T-cell (primary cell): ENCODE data around the gene SORL1. TPM values are rescaled to one million over a fixed set of nuclear protein-coding genes. Genes with fewer than 3 reads are reported as not detected.
"Not testable (repeated sequence)": the region's sequence is repeated elsewhere in the genome, so short reads cannot be mapped to it uniquely, and the experiment has no call there.

Source experiments
- ATAC-seq, 4 experiments: fragments of 200-7000 bp in 3 of 4; fragments of 150-1000 bp in 1 of 4; cut with Tn5 transposase; replicated peaks in 1 of 4; 1 replicate in 3 of 4; 2 replicates in 1 of 4; pipeline ENCODE4 v1.10.0; 2021; ENCODE audit warnings: moderate library complexity in 3 of 4, mild to moderate bottlenecking in 2 of 4, moderate number of reproducible peaks in 1 of 4
- CTCF ChIA-PET, 2 donors: fragments of 300-600 bp; sonication (Branson Sonifier 250); formaldehyde crosslinking; loops; one replicate each; lab custom pipeline; 2022; ENCODE audit warnings: antibody characterized with exemption in 2 of 2; lab: Charles Lee
- POLR2A ChIA-PET, 2 donors: fragments of 300-600 bp; sonication (Branson Sonifier 250); formaldehyde crosslinking; loops; one replicate each; lab custom pipeline; 2022; ENCODE audit warnings: antibody characterized with exemption in 2 of 2; lab: Charles Lee
- DNase-seq, 35 experiments: peaks; one replicate each; pipeline versions ENCODE4 v3.0.0 to v3.0.0-alpha.2; 2013 to 2023
- H3K27ac ChIP-seq: one replicate; pipeline ENCODE4 v1.5.1; 2013; ENCODE audit warnings: low read length
- H3K27me3 ChIP-seq, 2 experiments: replicated peaks in 1 of 2; 1 replicate in 1 of 2; 2 replicates in 1 of 2; pipeline versions ENCODE4 v1.6.1 to v1.7.0; 2013; ENCODE audit warnings: low read length in 1 of 2, mixed read lengths in 1 of 2; ENCODE audit not compliant: control insufficient read depth in 2 of 2, insufficient read depth in 2 of 2; ENCODE audit errors: extremely low read depth in 1 of 2
- H3K36me3 ChIP-seq, 2 donors: 1 replicate in 1 of 2; 2 replicates in 1 of 2; pipeline versions ENCODE4 v1.6.1 to v1.7.0; 2013; ENCODE audit warnings: low read length in 1 of 2; ENCODE audit not compliant: control insufficient read depth in 2 of 2, insufficient read depth in 1 of 2; ENCODE audit errors: extremely low read depth in 1 of 2
- H3K4me1 ChIP-seq, 2 experiments: 1 replicate in 1 of 2; 2 replicates in 1 of 2; pipeline versions ENCODE4 v1.6.1 to v1.7.0; 2013; ENCODE audit warnings: low read length in 2 of 2, mixed read lengths in 1 of 2; ENCODE audit not compliant: insufficient read depth in 2 of 2, control insufficient read depth in 1 of 2; ENCODE audit errors: extremely low read depth in 1 of 2
- H3K4me3 ChIP-seq, 2 donors: 1 replicate in 1 of 2; 2 replicates in 1 of 2; pipeline versions ENCODE4 v1.5.1 to v1.7.0; 2013; ENCODE audit warnings: mild to moderate bottlenecking in 2 of 2, low read length in 1 of 2, moderate library complexity in 1 of 2; ENCODE audit not compliant: control insufficient read depth in 1 of 2; ENCODE audit errors: extremely low read depth in 1 of 2
- H3K9me3 ChIP-seq: 2 replicates; pipeline ENCODE4 v1.7.0; 2013
- H3K27ac Mint-ChIP-seq, 2 donors: one replicate each; pipeline ENCODE4 v1.8.0; 2020 to 2021; ENCODE audit warnings: mild to moderate bottlenecking in 2 of 2, mixed read lengths in 2 of 2
- H3K27me3 Mint-ChIP-seq, 2 donors: one replicate each; pipeline ENCODE4 v1.8.0; 2021 to 2022; ENCODE audit warnings: mixed read lengths in 2 of 2
- H3K36me3 Mint-ChIP-seq: one replicate; pipeline ENCODE4 v1.8.0; 2021; ENCODE audit warnings: mixed read lengths
- H3K4me1 Mint-ChIP-seq, 3 donors: one replicate each; pipeline ENCODE4 v1.8.0; 2020 to 2022; ENCODE audit warnings: mixed read lengths in 3 of 3, mild to moderate bottlenecking in 1 of 3
- H3K4me3 Mint-ChIP-seq, 3 donors: one replicate each; pipeline ENCODE4 v1.8.0; 2020 to 2022; ENCODE audit warnings: mild to moderate bottlenecking in 3 of 3, mixed read lengths in 3 of 3, moderate library complexity in 3 of 3
- H3K9me3 Mint-ChIP-seq, 3 donors: one replicate each; pipeline ENCODE4 v1.8.0; 2020 to 2022; ENCODE audit warnings: mixed read lengths in 3 of 3
- WGBS: methylation state at CpG from one replicate; pipeline ENCODE4 v1.1.5; 2013; ENCODE audit warnings: missing lambda C conversion rate; ENCODE audit not compliant: insufficient coverage; 5-methylcytosine and 5-hydroxymethylcytosine counted together
- total RNA-seq, 35 experiments: library from RNA in 6 of 35; stranded (reverse) in 6 of 35; fragments of 120-200 nt in 1 of 35; gene quantifications; one replicate each; pipeline versions ENCODE4 v1.2.1 to v1.2.4 and lab custom pipeline; 2013 to 2026

Gene SORL1
- total RNA-seq, 5 donors from 2014 or later (not counting 1 experiment from before 2014, with no cell fraction given): 361 to 422 (median 392) TPM

- Mint-ChIP-seq H3K27me3 (no peaks in the 10 kb centered on the region), H3K4me3 (no peak overlapping the region), H3K36me3 (peaks cover 14% of the 10 kb centered on the region), H3K4me1 (peaks cover 0 to 4% (median 0%) of the 10 kb centered on the region in 3 donors), H3K27ac (no peak overlapping the region), H3K9me3 (no peaks in the 10 kb centered on the region)
- DNase-seq: no peak
- Histone ChIP-seq H3K36me3 (peaks cover 0 to 18% of the 10 kb centered on the region in 2 donors), H3K27ac (no peak overlapping the region), H3K27me3 (no peaks in the 10 kb centered on the region), H3K4me3 (no peak overlapping the region), H3K9me3 (no peaks in the 10 kb centered on the region), H3K4me1 (no peaks in the 10 kb centered on the region)
- no CpG with 5 or more reads among the region's 2 CpGs for WGBS
- ChIA-PET CTCF (no interaction called here), POLR2A (no interaction called here)
- no peak for ATAC-seq
Measured at GRCh38 chr11:121636081-121636799, 184.1 kb downstream of the SORL1 start.

GRCh38 chr11:121636800-121637176, 184.7 kb downstream of the SORL1 start:
- Histone ChIP-seq H3K36me3 (peaks cover 0 to 12% of the 10 kb centered on the region in 2 donors), H3K4me1 (no peaks in the 10 kb centered on the region), H3K9me3 (no peaks in the 10 kb centered on the region), H3K4me3 (no peak overlapping the region), H3K27me3 (no peaks in the 10 kb centered on the region), H3K27ac (no peak overlapping the region)
- no peak for ATAC-seq
- no peaks in the 10 kb centered on the region for H3K27me3 Mint-ChIP-seq
- H3K9me3 Mint-ChIP-seq: no peaks in the 10 kb centered on the region
- WGBS: no CpG with 5 or more reads among the region's 5 CpGs
- ChIA-PET POLR2A (no interaction called here), CTCF (no interaction called here)
- no peak overlapping the region for H3K4me3 Mint-ChIP-seq
- H3K27ac Mint-ChIP-seq: no peak overlapping the region
- no peak for DNase-seq
- H3K4me1 Mint-ChIP-seq: peaks cover 0 to 4% (median 0%) of the 10 kb centered on the region in 3 donors
- peaks cover 14% of the 10 kb centered on the region for H3K36me3 Mint-ChIP-seq

GRCh38 chr11:121637587-121637986, 185.5 kb downstream of the SORL1 start:
- not testable (repeated sequence) for H3K27me3 Mint-ChIP-seq

GRCh38 chr11:121643479-121644186, 191.5 kb downstream of the SORL1 start:
- Histone ChIP-seq H3K36me3 (no peaks in the 10 kb centered on the region), H3K4me3 (no peak overlapping the region), H3K4me1 (no peaks in the 10 kb centered on the region), H3K27me3 (no peaks in the 10 kb centered on the region), H3K9me3 (no peaks in the 10 kb centered on the region), H3K27ac (no peak overlapping the region)
- CTCF ChIA-PET: interaction anchor here in 1 of 2 donors (1.7 kb wide), 1 partner anchor 12 kb away, joined by 5 read pairs; no protein-coding TSS in a partner anchor
- POLR2A ChIA-PET: interaction anchor here in 1 of 2 donors (0.6 kb wide), 1 partner anchor 251 kb away, joined by 7 read pairs; no protein-coding TSS in a partner anchor
- Mint-ChIP-seq H3K36me3 (no peaks in the 10 kb centered on the region), H3K27me3 (no peaks in the 10 kb centered on the region), H3K4me3 (no peak overlapping the region), H3K27ac (no peak overlapping the region), H3K9me3 (no peaks in the 10 kb centered on the region), H3K4me1 (peaks cover 1 to 2% (median 2%) of the 10 kb centered on the region in 3 donors)
- WGBS: 94% methylated on average over 7 of the region's 9 CpGs
- no peak for ATAC-seq
- DNase-seq: no peak

More at GRCh38 chr11:121637587-121637986, 185.5 kb downstream of the SORL1 start:
- H3K4me3 ChIP-seq, H3K9me3 Mint-ChIP-seq, DNase-seq, H3K4me1 Mint-ChIP-seq, POLR2A ChIA-PET, H3K4me3 Mint-ChIP-seq, ATAC-seq, H3K4me1 ChIP-seq, H3K27me3 ChIP-seq, H3K36me3 ChIP-seq, CTCF ChIA-PET, H3K36me3 Mint-ChIP-seq, H3K9me3 ChIP-seq, H3K27ac Mint-ChIP-seq, H3K27ac ChIP-seq: not testable (repeated sequence)
- WGBS: 93% methylated on average over 5 of the region's 8 CpGs

GRCh38 chr11:121644187-121644512, 192.0 kb downstream of the SORL1 start:
- Mint-ChIP-seq H3K36me3 (no peaks in the 10 kb centered on the region), H3K27ac (no peak overlapping the region), H3K4me1 (peaks cover 2 to 4% (median 3%) of the 10 kb centered on the region in 3 donors), H3K27me3 (no peaks in the 10 kb centered on the region), H3K4me3 (no peak overlapping the region), H3K9me3 (no peaks in the 10 kb centered on the region)
- POLR2A ChIA-PET: interaction anchor here in 1 of 2 donors (0.6 kb wide), 1 partner anchor 251 kb away, joined by 7 read pairs; no protein-coding TSS in a partner anchor
- H3K36me3 ChIP-seq: no peaks in the 10 kb centered on the region
- no peaks in the 10 kb centered on the region for H3K27me3 ChIP-seq
- DNase-seq (no peak), ATAC-seq (no peak)
- H3K4me1 ChIP-seq: no peaks in the 10 kb centered on the region
- H3K9me3 ChIP-seq: no peaks in the 10 kb centered on the region
- CTCF ChIA-PET: interaction anchor here in 1 of 2 donors (1.7 kb wide), 1 partner anchor 11 kb away, joined by 5 read pairs; no protein-coding TSS in a partner anchor
- no peak overlapping the region for H3K4me3 ChIP-seq
- 89% methylated on average over 2 of the region's 4 CpGs for WGBS
- H3K27ac ChIP-seq: no peak overlapping the region

GRCh38 chr11:121645001-121645400, 192.9 kb downstream of the SORL1 start:
- Mint-ChIP-seq H3K36me3 (no peaks in the 10 kb centered on the region), H3K27ac (no peak overlapping the region), H3K9me3 (no peaks in the 10 kb centered on the region), H3K4me1 (peaks cover 10 to 12% (median 10%) of the 10 kb centered on the region in 3 donors), H3K4me3 (no peak overlapping the region), H3K27me3 (no peaks in the 10 kb centered on the region)
- Histone ChIP-seq H3K27ac (no peak overlapping the region), H3K4me1 (peaks cover 0 to 2% of the 10 kb centered on the region in 2 experiments), H3K36me3 (no peaks in the 10 kb centered on the region), H3K4me3 (no peak overlapping the region), H3K9me3 (no peaks in the 10 kb centered on the region), H3K27me3 (no peaks in the 10 kb centered on the region)
- ChIA-PET CTCF (no interaction called here), POLR2A (interaction anchor here in 1 of 2 donors (0.6 kb wide), 1 partner anchor 198 kb away, joined by 5 read pairs; no protein-coding TSS in a partner anchor)
- ATAC-seq (no peak), DNase-seq (no peak)
- no CpG with 5 or more reads among the region's 2 CpGs for WGBS
